Stimulated activated CD8-positive, alpha-beta memory T cell treated with anti-CD3 and anti-CD28 coated beads, Interleukin-15, amount 100 ng/mL, for 4 hours (primary cell): Measurements from ENCODE around the gene ZFP36L1.

Experiments used
- DNase-seq, 2 donors: peaks; one replicate each; pipeline ENCODE4 v3.0.0-alpha.2; 2020; ENCODE audit warnings: low read depth in 2 of 2

The ZFP36L1 gene

GRCh38 chr14:68762953-68763764, 29.7 kb downstream of the ZFP36L1 start:
- no peak for DNase-seq

DNA sequence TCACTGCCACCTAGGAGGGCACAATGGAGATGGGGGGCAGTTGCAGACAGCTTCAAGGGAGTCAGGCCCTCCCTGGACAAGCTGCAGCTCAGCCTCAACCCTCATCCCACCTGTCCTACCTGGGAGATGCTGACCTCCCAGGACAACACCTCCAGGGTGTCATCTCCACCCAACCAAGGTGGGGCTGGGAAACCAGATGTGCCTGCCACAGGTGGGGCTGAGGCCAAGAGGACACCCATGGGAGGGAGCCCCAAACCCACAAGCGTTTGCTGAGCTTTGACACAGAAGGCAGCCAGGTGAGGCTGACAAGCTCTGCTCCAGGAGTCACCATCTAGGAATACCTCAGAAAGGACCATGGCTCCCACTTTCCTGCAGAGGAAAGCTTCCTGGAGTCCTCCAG, 31.5 kb downstream of the ZFP36L1 start:
- no peak for DNase-seq

DNA sequence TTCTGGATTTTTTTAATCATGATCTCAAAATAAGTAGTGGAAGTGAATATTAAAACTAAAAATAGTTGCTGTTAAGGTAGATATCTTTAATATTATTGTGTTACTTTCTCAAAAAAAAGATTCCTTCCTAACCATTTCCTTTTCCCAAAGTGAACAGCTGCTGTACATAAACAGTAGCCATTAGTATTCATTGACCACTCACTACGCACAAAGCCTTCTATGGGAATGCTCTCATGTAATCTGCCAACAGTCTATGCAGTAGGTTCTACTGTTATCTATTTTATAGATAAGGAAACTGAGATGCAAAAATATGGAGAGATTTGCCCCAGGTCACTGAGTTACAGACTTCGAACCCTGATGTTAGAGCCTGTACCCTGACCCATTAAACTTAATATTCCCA, 32.1 kb downstream of the ZFP36L1 start:
- DNase-seq: no peak

- no peak for DNase-seq
Measured at GRCh38 chr14:68759937-68760336, 32.9 kb downstream of the ZFP36L1 start.

DNA sequence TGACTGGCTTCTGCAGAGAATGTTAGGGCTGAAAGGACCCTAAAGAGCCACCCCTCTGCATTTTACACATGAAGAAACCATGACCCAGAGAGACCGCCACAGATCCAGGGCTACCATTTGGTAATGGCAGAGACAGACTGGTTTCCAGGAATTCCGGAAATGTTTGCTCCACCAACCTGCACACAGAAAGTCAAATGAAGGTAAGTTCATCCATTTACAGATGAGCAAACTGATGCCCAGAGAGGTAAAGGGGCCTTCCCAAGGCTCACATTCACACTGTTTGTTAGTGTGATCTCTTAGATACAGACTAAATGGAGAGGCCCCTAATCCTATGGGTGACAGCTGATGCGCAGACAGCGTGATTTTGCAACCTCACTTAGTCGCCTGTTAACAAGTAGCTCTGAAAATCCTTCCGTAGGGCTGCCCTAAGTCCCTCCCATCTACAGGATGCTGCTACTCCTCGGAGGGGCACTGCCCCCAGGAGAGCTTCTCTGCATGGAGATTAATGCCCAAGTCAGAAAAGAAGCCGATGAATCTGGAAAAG, 33.8 kb downstream of the ZFP36L1 start:
- no peak for DNase-seq

DNA sequence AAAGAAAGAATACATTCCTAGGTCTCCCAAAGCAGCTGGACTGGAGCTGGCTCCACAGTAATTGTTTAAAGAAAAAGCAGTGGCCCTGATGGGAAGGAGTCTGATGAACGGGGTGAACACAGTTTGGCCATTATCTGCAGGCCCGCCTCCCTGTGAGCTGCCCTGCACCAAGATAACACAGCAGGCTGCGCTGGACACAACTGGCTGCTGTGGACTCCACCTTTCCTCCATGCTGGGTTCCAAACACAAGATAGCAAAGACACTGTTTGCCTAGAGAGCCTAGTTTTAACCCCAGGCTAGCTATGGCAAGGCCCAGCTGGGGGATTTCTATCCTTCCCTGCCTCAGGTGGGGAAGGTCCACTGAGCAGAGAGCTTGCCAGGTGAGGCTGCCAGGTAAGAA, 34.6 kb downstream of the ZFP36L1 start:
- no peak for DNase-seq

- DNase-seq: no peak
Measured at GRCh38 chr14:68757618-68758081, 35.2 kb downstream of the ZFP36L1 start.

GRCh38 chr14:68756734-68757133, 36.1 kb downstream of the ZFP36L1 start:
- no peak for DNase-seq

- DNase-seq: no peak
Measured at GRCh38 chr14:68756000-68756481, 36.8 kb downstream of the ZFP36L1 start.

DNA sequence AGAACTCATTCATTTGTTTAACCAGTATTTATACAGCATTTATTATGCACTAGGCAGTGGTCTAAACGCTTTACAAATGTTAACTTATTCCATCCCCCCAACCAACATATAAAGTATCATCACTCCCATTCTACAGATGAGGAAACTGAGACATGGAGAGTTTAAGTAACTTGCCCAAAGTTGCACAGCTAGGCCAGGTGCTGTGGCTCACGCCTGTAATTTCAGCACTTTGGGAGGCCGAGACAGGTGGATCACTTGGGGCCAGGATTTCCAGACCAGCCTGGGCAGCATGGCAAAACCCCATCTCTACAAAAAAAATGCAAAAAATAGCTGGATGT, 37.9 kb downstream of the ZFP36L1 start:
- no peak for DNase-seq

- no peak for DNase-seq
Measured at GRCh38 chr14:68753690-68754089, 39.2 kb downstream of the ZFP36L1 start.

- DNase-seq: no peak
Measured at GRCh38 chr14:68752271-68753006, 40.4 kb downstream of the ZFP36L1 start.

DNA sequence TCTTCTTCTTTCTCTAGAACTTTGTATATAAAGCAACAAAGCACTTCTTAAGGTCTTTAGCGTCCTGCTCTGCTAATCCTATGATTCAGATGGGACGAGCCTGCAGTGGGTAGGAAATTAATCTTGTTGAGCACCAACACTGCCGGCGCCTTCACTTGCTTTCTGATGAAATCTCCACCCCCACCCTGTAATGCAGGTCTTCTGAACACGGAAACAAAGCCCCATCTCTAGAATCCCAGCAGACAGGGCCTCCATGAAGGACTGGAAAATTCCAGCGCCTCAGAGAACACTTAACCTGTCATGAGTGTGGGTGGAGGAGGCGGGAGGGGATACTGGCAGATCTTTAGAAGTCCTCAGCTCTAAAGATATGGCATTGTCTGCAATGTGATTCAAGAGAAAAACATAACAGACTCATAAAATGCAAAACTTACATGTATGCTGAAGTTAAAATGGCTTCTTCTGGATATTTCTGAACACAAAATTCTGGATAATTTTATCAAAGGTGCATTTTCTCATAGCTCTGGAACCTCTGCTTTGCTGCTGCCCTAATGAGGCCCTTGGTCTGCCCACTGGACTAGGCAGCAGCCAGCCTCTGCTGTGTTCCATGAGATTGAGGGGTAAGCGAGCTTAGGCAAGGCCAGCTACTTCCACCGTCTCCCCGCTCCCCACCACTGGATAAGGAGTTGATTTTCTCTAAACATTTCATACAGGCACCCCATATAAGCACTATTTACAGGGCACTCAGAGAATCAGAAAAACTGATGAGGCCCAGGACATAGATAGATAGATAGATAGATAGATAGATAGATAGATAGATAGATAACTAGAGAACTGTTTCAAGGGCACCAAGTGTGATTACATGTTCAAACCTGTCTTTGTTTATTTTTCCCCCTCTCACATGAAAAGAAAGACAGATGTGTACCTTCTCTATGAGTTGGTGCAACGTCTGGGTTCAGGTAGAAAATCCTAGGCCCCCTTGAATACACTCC, 43.1 kb downstream of the ZFP36L1 start:
- no peak for DNase-seq

GRCh38 chr14:68748691-68749090, 44.2 kb downstream of the ZFP36L1 start:
- DNase-seq: no peak

- DNase-seq: no peak
Measured at GRCh38 chr14:68748260-68748659, 44.6 kb downstream of the ZFP36L1 start.

DNA sequence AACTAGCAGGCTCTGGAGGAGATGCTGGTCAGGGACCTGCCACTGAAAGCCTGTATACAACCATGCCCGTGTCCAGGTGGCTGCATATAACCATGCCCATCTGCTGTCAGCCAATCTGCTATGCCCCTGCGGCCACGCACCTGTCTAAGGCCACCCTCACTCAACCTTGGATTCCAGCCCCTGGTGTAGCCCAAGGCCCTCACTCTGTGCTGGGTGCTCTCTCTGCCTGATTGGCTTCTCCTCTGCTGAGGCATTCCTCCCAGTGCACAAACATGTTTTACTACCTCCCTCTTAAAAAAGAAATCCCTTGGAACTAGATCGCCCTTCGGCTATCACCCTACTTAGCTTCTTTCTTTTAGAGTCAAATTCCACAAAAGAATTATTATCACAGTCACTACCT, 45.5 kb downstream of the ZFP36L1 start:
- no peak for DNase-seq

- DNase-seq: no peak
Measured at GRCh38 chr14:68744613-68745012, 48.3 kb downstream of the ZFP36L1 start.

- no peak for DNase-seq
Measured at GRCh38 chr14:68741839-68742470, 50.9 kb downstream of the ZFP36L1 start.

DNA sequence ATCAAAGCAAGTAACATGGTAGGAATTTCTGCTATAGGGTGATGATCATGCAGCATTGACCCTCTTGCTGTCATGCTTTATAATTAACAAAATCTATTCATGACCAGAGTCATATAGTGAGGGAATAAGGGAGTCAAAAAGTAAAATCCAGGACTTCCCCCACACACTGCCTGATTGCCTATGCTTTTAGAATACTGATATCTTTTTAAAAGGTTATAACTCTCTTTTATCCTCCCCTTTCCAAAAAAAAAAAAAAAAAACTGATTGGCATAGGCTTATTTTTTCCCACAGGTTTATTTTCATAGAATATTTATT, 51.4 kb downstream of the ZFP36L1 start:
- no peak for DNase-seq

- no peak for DNase-seq
Measured at GRCh38 chr14:68740788-68741476, 51.9 kb downstream of the ZFP36L1 start.

DNA sequence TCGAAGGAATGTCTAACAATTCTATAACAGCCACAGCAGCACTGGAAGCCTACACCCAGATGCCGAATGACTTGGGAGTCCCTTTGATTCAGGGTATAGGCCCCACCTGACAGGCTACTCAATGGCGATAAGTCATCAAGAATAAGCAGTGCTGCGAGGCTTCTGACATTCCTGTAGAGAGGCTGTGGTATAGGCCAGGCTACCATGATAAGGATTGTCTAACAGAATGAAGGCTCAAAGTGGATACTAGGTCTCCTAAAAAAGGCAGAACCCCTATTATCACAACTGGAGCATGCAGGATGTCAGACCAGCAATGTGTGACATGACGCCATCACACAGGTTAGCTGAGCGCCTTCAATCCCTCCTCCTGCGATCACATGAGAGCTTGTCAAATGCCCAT, 53.2 kb downstream of the ZFP36L1 start:
- DNase-seq: no peak
